Mesenchymal stem cell (in vitro differentiated cells and primary cell): ENCODE measurements around the gene COLQ.
A peak's percentile ranks its signal among the peaks of the same experiment; 100 is the strongest.

Experiments used
- DNase-seq: peaks from one replicate; pipeline ENCODE4 v3.0.0-alpha.2; 2013
- H2AFZ ChIP-seq: one replicate; pipeline ENCODE4 v1.6.1; 2013; ENCODE audit warnings: low read depth, mild to moderate bottlenecking, control low read depth, inconsistent platforms, low read length, moderate library complexity
- H2AK5ac ChIP-seq: 2 replicates; pipeline ENCODE4 v1.6.1; 2013; ENCODE audit warnings: low read length, moderate library complexity, mild to moderate bottlenecking, inconsistent platforms; ENCODE audit not compliant: severe bottlenecking
- H2BK120ac ChIP-seq: one replicate; pipeline ENCODE4 v1.6.1; 2013; ENCODE audit warnings: low read depth, mild to moderate bottlenecking, inconsistent platforms, low read length, moderate library complexity
- H2BK12ac ChIP-seq, 2 experiments: one replicate each; pipeline ENCODE4 v1.6.1; 2013; ENCODE audit warnings: inconsistent platforms in 2 of 2, low read length in 2 of 2, mild to moderate bottlenecking in 2 of 2, moderate library complexity in 2 of 2, control low read depth in 1 of 2
- H2BK15ac ChIP-seq: one replicate; pipeline ENCODE4 v1.6.1; 2013; ENCODE audit warnings: mild to moderate bottlenecking, low read depth, inconsistent platforms; ENCODE audit not compliant: poor library complexity, severe bottlenecking
- H2BK5ac ChIP-seq: 2 replicates; pipeline ENCODE4 v1.6.1; 2013; ENCODE audit warnings: low read depth, mild to moderate bottlenecking, low read length, control low read depth, inconsistent platforms; ENCODE audit not compliant: poor library complexity, severe bottlenecking
- H3K14ac ChIP-seq, 2 experiments: one replicate each; pipeline ENCODE4 v1.6.1; 2013; ENCODE audit warnings: inconsistent platforms in 2 of 2, low read length in 2 of 2, control low read depth in 1 of 2, mild to moderate bottlenecking in 1 of 2, moderate library complexity in 1 of 2
- H3K18ac ChIP-seq, 2 experiments: one replicate each; pipeline ENCODE4 v1.6.1; 2013; ENCODE audit warnings: inconsistent platforms in 2 of 2, low read length in 2 of 2, control low read depth in 1 of 2, low read depth in 1 of 2, mild to moderate bottlenecking in 1 of 2
- H3K23ac ChIP-seq, 2 experiments: one replicate each; pipeline ENCODE4 v1.6.1; 2013; ENCODE audit warnings: inconsistent platforms in 2 of 2, low read length in 2 of 2, mild to moderate bottlenecking in 2 of 2, moderate library complexity in 2 of 2, control low read depth in 1 of 2
- H3K27ac ChIP-seq: 2 replicates; pipeline ENCODE4 v1.5.1; 2013; ENCODE audit warnings: mild to moderate bottlenecking, moderate library complexity, low read length, control low read depth, inconsistent platforms; ENCODE audit not compliant: poor library complexity, severe bottlenecking
- H3K27me3 ChIP-seq, 2 experiments: 2 replicates each; pipeline versions ENCODE4 v1.6.1 to v1.7.0; 2013; ENCODE audit warnings: low read length in 2 of 2, mild to moderate bottlenecking in 2 of 2, moderate library complexity in 2 of 2, control low read depth in 1 of 2, inconsistent platforms in 1 of 2; ENCODE audit not compliant: control insufficient read depth in 1 of 2, insufficient read depth in 1 of 2
- H3K36me3 ChIP-seq, 2 experiments: 2 replicates each; pipeline versions ENCODE4 v1.6.1 to v1.7.0; 2013; ENCODE audit warnings: low read length in 2 of 2, control low read depth in 1 of 2, inconsistent platforms in 1 of 2, low read depth in 1 of 2, mild to moderate bottlenecking in 1 of 2; ENCODE audit not compliant: insufficient read depth in 2 of 2, control insufficient read depth in 1 of 2
- H3K4ac ChIP-seq, 2 experiments: one replicate each; pipeline ENCODE4 v1.6.1; 2013; ENCODE audit warnings: inconsistent platforms in 2 of 2, low read length in 2 of 2, mild to moderate bottlenecking in 2 of 2, moderate library complexity in 2 of 2, control low read depth in 1 of 2, low read depth in 1 of 2
- H3K4me1 ChIP-seq: 2 replicates; pipeline ENCODE4 v1.6.1; 2013; ENCODE audit warnings: low read depth, low read length, control low read depth; ENCODE audit not compliant: control insufficient read depth, insufficient read depth
- H3K4me2 ChIP-seq: 2 replicates; pipeline ENCODE4 v1.6.1; 2013; ENCODE audit warnings: low read length, mild to moderate bottlenecking, inconsistent platforms; ENCODE audit not compliant: poor library complexity, severe bottlenecking
- H3K4me3 ChIP-seq, 2 experiments: 2 replicates each; pipeline versions ENCODE4 v1.5.1 to v1.7.0; 2013; ENCODE audit warnings: low read length in 2 of 2, mild to moderate bottlenecking in 2 of 2, control low read depth in 1 of 2, low read depth in 1 of 2; ENCODE audit not compliant: insufficient read depth in 1 of 2
- H3K79me1 ChIP-seq: replicated peaks from 2 replicates; pipeline ENCODE4 v1.6.1; 2013; ENCODE audit warnings: mild to moderate bottlenecking, control low read depth, low read length, inconsistent platforms; ENCODE audit not compliant: poor library complexity, severe bottlenecking
- H3K9ac ChIP-seq: 2 replicates; pipeline ENCODE4 v1.7.0; 2013; ENCODE audit warnings: mild to moderate bottlenecking, low read length, moderate library complexity
- H3K9me3 ChIP-seq: 2 replicates; pipeline ENCODE4 v1.7.0; 2013; ENCODE audit warnings: mild to moderate bottlenecking, low read length; ENCODE audit not compliant: control insufficient read depth
- H4K8ac ChIP-seq: one replicate; pipeline ENCODE4 v1.6.1; 2013; ENCODE audit warnings: inconsistent platforms, mild to moderate bottlenecking, low read length, moderate library complexity
- H4K91ac ChIP-seq: one replicate; pipeline ENCODE4 v1.6.1; 2013; ENCODE audit warnings: mild to moderate bottlenecking, low read length, inconsistent platforms
- WGBS: methylation state at CpG from one replicate; pipeline ENCODE4 v1.1.7; 2013; ENCODE audit warnings: mixed read lengths; 5-methylcytosine and 5-hydroxymethylcytosine counted together

Gene COLQ

DNA sequence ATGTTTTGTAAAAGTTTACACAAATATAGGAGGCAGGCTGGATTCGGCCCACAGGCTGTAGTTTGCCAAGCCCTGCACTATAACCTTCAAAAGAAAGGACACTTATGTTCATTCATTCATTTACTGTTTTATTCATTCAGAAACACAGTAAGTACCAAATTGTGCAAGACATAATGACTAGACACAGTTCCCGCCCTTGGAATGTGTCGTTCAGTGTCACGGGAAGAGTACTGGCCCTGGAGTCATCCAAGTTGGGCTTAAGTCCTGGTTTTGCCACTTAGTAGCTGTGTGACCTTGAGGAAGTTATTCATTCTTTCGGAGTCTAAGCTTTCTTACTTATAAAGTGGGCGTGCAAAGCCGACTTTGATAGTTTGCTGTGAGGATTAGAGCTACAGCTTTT, 22.0 kb downstream of the COLQ start:
- Histone ChIP-seq H3K79me1 (no peaks in the 10 kb centered on the region), H3K27me3 (peaks cover 0 to 3% of the 10 kb centered on the region in 2 experiments), H3K4me3 (no peak overlapping the region), H3K36me3 (peaks cover 0 to 4% of the 10 kb centered on the region in 2 experiments), H2BK120ac (no peak overlapping the region), H3K14ac (no peak overlapping the region), H3K4me2 (no peak overlapping the region), H3K23ac (no peak overlapping the region), H3K4ac (no peak overlapping the region), H3K9me3 (no peaks in the 10 kb centered on the region), H3K18ac (no peak overlapping the region), H3K9ac (peak overlapping the region; percentile 4), H2AK5ac (no peak overlapping the region), H2BK12ac (no peak overlapping the region), H4K91ac (no peak overlapping the region), H2BK15ac (no peak overlapping the region), H3K4me1 (peaks cover 4% of the 10 kb centered on the region), H2BK5ac (no peak overlapping the region), H2AFZ (no peak overlapping the region), H4K8ac (no peak overlapping the region), H3K27ac (no peak overlapping the region)
- 82% methylated on average over 7 of the region's 7 CpGs for WGBS
- DNase-seq, result peak; percentile 26

DNA sequence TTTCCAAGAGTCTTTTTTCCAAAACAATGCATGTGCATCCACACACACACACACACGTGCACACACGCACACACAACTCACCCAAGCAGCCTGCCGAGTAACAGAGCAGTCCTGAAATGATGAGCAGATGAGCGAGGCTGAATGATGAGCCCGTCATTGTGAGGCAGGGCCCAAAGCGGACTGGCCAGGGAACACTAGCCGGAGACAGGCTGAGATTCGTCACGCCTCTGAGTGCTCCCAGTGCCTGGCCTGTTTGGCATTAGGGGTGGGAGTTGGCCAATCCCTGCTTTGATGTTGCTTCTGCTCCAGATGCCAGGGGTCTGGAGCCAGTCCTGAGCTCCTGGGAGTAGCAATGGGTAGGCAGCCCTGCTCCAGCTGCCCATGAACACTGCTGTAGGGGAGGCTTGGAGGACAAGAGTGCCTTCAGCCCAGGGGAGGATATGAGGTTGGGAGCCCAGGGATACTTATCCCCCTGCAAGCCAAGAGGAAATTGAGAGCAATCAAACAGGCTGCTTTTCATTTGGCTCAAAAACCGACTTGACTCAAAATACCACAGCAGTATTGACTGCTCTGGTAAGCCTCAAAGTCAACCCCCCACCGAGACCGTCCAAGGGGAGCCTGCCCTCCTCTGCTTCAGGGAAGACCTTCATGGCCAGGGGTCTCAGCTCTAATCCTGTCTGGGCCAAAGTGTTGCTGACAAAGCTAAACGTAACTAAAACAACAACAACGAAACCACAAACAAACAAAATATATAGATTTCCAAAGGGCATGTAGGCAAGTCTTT, 22.9 kb downstream of the COLQ start:
- no peak for DNase-seq
- no peak overlapping the region for H4K91ac ChIP-seq
- no peak overlapping the region for H3K4me2 ChIP-seq
- peaks cover 4% of the 10 kb centered on the region for H3K4me1 ChIP-seq
- no peak overlapping the region for H2BK12ac ChIP-seq
- H3K14ac ChIP-seq, result no peak overlapping the region
- H2AFZ ChIP-seq, result no peak overlapping the region
- H3K18ac ChIP-seq, result no peak overlapping the region
- no peak overlapping the region for H3K4me3 ChIP-seq
- no peak overlapping the region for H2BK120ac ChIP-seq
- H3K23ac ChIP-seq, result no peak overlapping the region
- H3K79me1 ChIP-seq, result no peaks in the 10 kb centered on the region
- H2BK15ac ChIP-seq, result no peak overlapping the region
- H3K4ac ChIP-seq, result no peak overlapping the region
- peaks cover 0 to 3% of the 10 kb centered on the region in 2 experiments for H3K27me3 ChIP-seq
- no peak overlapping the region for H3K27ac ChIP-seq
- H3K9me3 ChIP-seq, result no peaks in the 10 kb centered on the region
- no peak overlapping the region for H3K9ac ChIP-seq
- no peak overlapping the region for H2BK5ac ChIP-seq
- 50% methylated on average over 14 of the region's 14 CpGs for WGBS
- peaks cover 0 to 2% of the 10 kb centered on the region in 2 experiments for H3K36me3 ChIP-seq
- no peak overlapping the region for H2AK5ac ChIP-seq
- no peak overlapping the region for H4K8ac ChIP-seq

DNA sequence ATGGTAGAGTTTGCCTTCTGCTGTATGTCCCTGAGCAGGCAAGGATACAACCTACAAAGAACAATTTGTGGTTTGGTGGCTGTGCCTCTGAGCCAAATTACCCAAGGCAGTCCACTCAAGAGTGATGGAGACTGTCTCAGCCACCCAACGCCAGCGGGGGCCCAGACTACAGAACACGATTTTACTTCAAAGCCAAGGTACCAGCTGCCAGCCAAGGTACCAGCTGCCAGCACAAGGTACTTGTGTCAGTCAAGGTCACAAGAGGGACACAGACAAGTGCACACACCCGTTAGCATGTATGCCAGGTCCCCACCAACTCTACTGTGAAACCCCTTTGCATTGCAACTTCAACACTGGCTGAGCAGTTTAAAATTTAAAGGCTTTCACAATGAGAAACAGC, 23.5 kb downstream of the COLQ start:
- WGBS, result 87% methylated on average over 4 of the region's 4 CpGs
- Histone ChIP-seq H2BK15ac (no peak overlapping the region), H2AK5ac (no peak overlapping the region), H4K8ac (no peak overlapping the region), H2AFZ (no peak overlapping the region), H3K14ac (no peak overlapping the region), H3K27ac (no peak overlapping the region), H3K27me3 (peaks cover 0 to 3% of the 10 kb centered on the region in 2 experiments), H3K4ac (no peak overlapping the region), H3K79me1 (no peaks in the 10 kb centered on the region), H3K9me3 (no peaks in the 10 kb centered on the region), H2BK120ac (no peak overlapping the region), H3K18ac (no peak overlapping the region), H3K9ac (no peak overlapping the region), H2BK12ac (no peak overlapping the region), H3K4me2 (no peak overlapping the region), H3K4me1 (peaks cover 4% of the 10 kb centered on the region), H4K91ac (no peak overlapping the region), H2BK5ac (no peak overlapping the region), H3K36me3 (no peaks in the 10 kb centered on the region), H3K4me3 (no peak overlapping the region), H3K23ac (no peak overlapping the region)
- no peak for DNase-seq

DNA sequence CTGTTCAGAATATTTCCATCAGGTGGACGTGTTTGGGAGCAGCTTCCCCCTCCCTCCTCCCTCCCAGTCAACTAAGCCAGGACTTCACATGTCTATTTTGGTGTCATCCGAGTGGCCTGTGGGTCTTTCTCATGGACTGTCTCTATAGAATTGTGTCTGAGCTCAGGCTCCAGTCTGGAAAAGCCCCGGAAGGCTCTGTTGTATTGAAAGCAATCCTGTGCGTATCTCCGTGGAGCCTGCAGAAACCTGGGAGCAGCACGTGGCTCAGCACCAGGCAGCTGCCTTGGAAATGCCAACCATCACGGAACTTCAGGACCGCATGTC, 25.2 kb downstream of the COLQ start:
- Histone ChIP-seq H3K4me3 (no peak overlapping the region), H4K8ac (no peak overlapping the region), H2AFZ (no peak overlapping the region), H2AK5ac (no peak overlapping the region), H2BK120ac (no peak overlapping the region), H3K9me3 (no peaks in the 10 kb centered on the region), H3K18ac (no peak overlapping the region), H3K4ac (no peak overlapping the region), H4K91ac (no peak overlapping the region), H3K27me3 (peaks cover 0 to 3% of the 10 kb centered on the region in 2 experiments), H3K23ac (no peak overlapping the region), H2BK5ac (no peak overlapping the region), H3K4me2 (no peak overlapping the region), H3K36me3 (no peaks in the 10 kb centered on the region), H3K14ac (no peak overlapping the region), H3K4me1 (peaks cover 4% of the 10 kb centered on the region), H2BK15ac (no peak overlapping the region), H3K79me1 (no peaks in the 10 kb centered on the region), H3K9ac (no peak overlapping the region), H3K27ac (no peak overlapping the region), H2BK12ac (no peak overlapping the region)
- 75% methylated on average over 8 of the region's 8 CpGs for WGBS
- no peak for DNase-seq
